PC-9 (cell line): ENCODE results near the gene AFAP1L1.

Source experiments
- CTCF ChIP-seq: fragments of 200-600 bp; sonication (generic); conservative IDR thresholded peaks from 2 replicates; pipeline ENCODE4 v1.6.1; 2017; ENCODE audit warnings: mixed run types, antibody characterized with exemption, mild to moderate bottlenecking, moderate library complexity
- EZH2 ChIP-seq: fragments of 200-600 bp; sonication (generic); IDR thresholded peaks from 2 replicates; pipeline ENCODE4 v1.8.0; 2017; ENCODE audit warnings: antibody characterized with exemption, low read depth

GRCh38 chr5:149363936-149364335 is 92.3 kb downstream of the AFAP1L1 start:
- no peak for TF ChIP-seq CTCF
- no peak for TF ChIP-seq EZH2
